GM23338 (cell line): ENCODE data around the gene RTN4IP1. TPM values are rescaled to one million over a fixed set of nuclear protein-coding genes. Genes with fewer than 3 reads are reported as not detected.

Source experiments
- ATAC-seq: fragments of 200-7000 bp; cut with Tn5 transposase; 3 replicates; pipeline ENCODE4 v1.9.1; 2020
- DNase-seq: peaks from one replicate; pipeline ENCODE4 v3.0.0-alpha.2; 2015; ENCODE audit warnings: low spot score
- H2AFZ ChIP-seq: fragments of 200-600 bp; sonication (generic); 2 replicates; pipeline ENCODE4 v1.8.0; 2016; ENCODE audit warnings: antibody characterized with exemption, mild to moderate bottlenecking, moderate library complexity
- H3F3A ChIP-seq: fragments of 200-600 bp; sonication (generic); replicated peaks from 2 replicates; pipeline ENCODE4 v1.8.0; 2017; ENCODE audit warnings: antibody characterized with exemption, mixed run types, low read depth
- H3K27ac ChIP-seq: fragments of 200-600 bp; sonication (generic); 2 replicates; pipeline ENCODE4 v1.6.1; 2016; ENCODE audit warnings: low read depth
- H3K27me3 ChIP-seq: fragments of 200-600 bp; sonication (generic); 2 replicates; pipeline ENCODE4 v1.8.0; 2016; ENCODE audit warnings: mild to moderate bottlenecking, mixed run types, moderate library complexity; ENCODE audit not compliant: insufficient read depth
- H3K36me3 ChIP-seq: fragments of 200-600 bp; sonication (generic); 2 replicates; pipeline ENCODE4 v1.8.0; 2016; ENCODE audit warnings: mild to moderate bottlenecking; ENCODE audit not compliant: insufficient read depth
- H3K4me1 ChIP-seq: fragments of 200-600 bp; sonication (generic); 2 replicates; pipeline ENCODE4 v1.8.0; 2016; ENCODE audit warnings: mild to moderate bottlenecking, moderate library complexity; ENCODE audit not compliant: insufficient read depth
- H3K4me2 ChIP-seq: fragments of 200-600 bp; sonication (generic); 2 replicates; pipeline ENCODE4 v1.7.1; 2017; ENCODE audit warnings: mixed run types
- H3K4me3 ChIP-seq: fragments of 200-600 bp; sonication (generic); 2 replicates; pipeline ENCODE4 v1.6.1; 2016; ENCODE audit warnings: mixed run types
- H3K79me2 ChIP-seq: fragments of 200-600 bp; sonication (generic); replicated peaks from 2 replicates; pipeline ENCODE4 v1.8.0; 2017; ENCODE audit warnings: mild to moderate bottlenecking; ENCODE audit not compliant: insufficient read depth
- H3K9me2 ChIP-seq: fragments of 200-600 bp; sonication (generic); 2 replicates; pipeline ENCODE4 v1.8.0; 2017; ENCODE audit not compliant: insufficient read depth
- H4K20me1 ChIP-seq: fragments of 200-600 bp; sonication (generic); replicated peaks from 2 replicates; pipeline ENCODE4 v1.8.0; 2017; ENCODE audit warnings: mild to moderate bottlenecking; ENCODE audit not compliant: insufficient read depth
- H3K27ac Mint-ChIP-seq: 2 replicates; pipeline ENCODE4 v1.8.0; 2020; ENCODE audit warnings: inconsistent platforms, mild to moderate bottlenecking, moderate library complexity, mixed read lengths
- H3K27me3 Mint-ChIP-seq: 3 replicates; pipeline ENCODE4 v1.8.0; 2022; ENCODE audit warnings: low read depth, mild to moderate bottlenecking, moderate library complexity, mixed read lengths, inconsistent platforms; ENCODE audit not compliant: insufficient read depth, poor library complexity
- H3K36me3 Mint-ChIP-seq: 3 replicates; pipeline ENCODE4 v1.8.0; 2021; ENCODE audit warnings: low read depth, mild to moderate bottlenecking, inconsistent platforms, moderate library complexity, mixed read lengths
- H3K4me1 Mint-ChIP-seq: 3 replicates; pipeline ENCODE4 v1.8.0; 2020; ENCODE audit warnings: mild to moderate bottlenecking, inconsistent platforms, mixed read lengths
- H3K4me3 Mint-ChIP-seq: 3 replicates; pipeline ENCODE4 v1.8.0; 2021; ENCODE audit warnings: moderate library complexity, mild to moderate bottlenecking, inconsistent platforms, mixed read lengths
- H3K9me3 Mint-ChIP-seq: 3 replicates; pipeline ENCODE4 v1.8.0; 2020; ENCODE audit warnings: moderate library complexity, mild to moderate bottlenecking, inconsistent platforms, mixed read lengths
- STAT1 ChIP-seq: IDR thresholded peaks from one replicate; pipeline ENCODE4 v1.6.1; 2016; ENCODE audit warnings: antibody characterized with exemption; ENCODE audit not compliant: unreplicated experiment
- ZNF331 ChIP-seq: fragments of 250-450 bp; sonication (Bioruptor Pico); IDR thresholded peaks from 2 replicates; pipeline ENCODE4 v1.5.0; 2020; ENCODE audit warnings: low read depth, mild to moderate bottlenecking, moderate library complexity
- ZNF462 ChIP-seq: fragments of 250-450 bp; sonication (Bioruptor Pico); IDR thresholded peaks from 2 replicates; pipeline ENCODE4 v1.5.0; 2020; ENCODE audit warnings: mild to moderate bottlenecking, moderate library complexity
- polyA plus RNA-seq: library from polyadenylated mRNA; unstranded; fragments of >200 nt; fragmentation: Nextera tagmentation; extraction: Ambion mirVana; gene quantifications from 2 replicates; pipeline ENCODE4 v1.2.1, GENCODE V29; 2016
- total RNA-seq: library from RNA; depleted of rRNA; stranded (reverse); fragments of >200 nt; shearing (Covaris generic); gene quantifications from 2 replicates; pipeline ENCODE4 v1.2.3, GENCODE V29; 2014
- TF ChIP-seq, protein P1 (sequence below): IDR thresholded peaks from 2 replicates; pipeline ENCODE4 v1.6.1; 2016; ENCODE audit warnings: antibody characterized with exemption

The RTN4IP1 gene
- total and polyA plus RNA-seq, 2 experiments from 2014 or later = 14.5 to 17.5 TPM

- TF ChIP-seq, protein P1, sequence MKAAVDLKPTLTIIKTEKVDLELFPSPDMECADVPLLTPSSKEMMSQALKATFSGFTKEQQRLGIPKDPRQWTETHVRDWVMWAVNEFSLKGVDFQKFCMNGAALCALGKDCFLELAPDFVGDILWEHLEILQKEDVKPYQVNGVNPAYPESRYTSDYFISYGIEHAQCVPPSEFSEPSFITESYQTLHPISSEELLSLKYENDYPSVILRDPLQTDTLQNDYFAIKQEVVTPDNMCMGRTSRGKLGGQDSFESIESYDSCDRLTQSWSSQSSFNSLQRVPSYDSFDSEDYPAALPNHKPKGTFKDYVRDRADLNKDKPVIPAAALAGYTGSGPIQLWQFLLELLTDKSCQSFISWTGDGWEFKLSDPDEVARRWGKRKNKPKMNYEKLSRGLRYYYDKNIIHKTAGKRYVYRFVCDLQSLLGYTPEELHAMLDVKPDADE = no peak
- TF ChIP-seq ZNF462 = no peak
- no peak for TF ChIP-seq ZNF331 (CRISPR knock-in tag)
- no peak for TF ChIP-seq STAT1
These were observed 75.9 kb downstream of the RTN4IP1 start (continued) for GRCh38 chr6:106553440-106553839.

GRCh38 chr6:106551155-106551554 lies 78.1 kb downstream of the RTN4IP1 start:
- no peak overlapping the region for H3K4me3 Mint-ChIP-seq
- Histone ChIP-seq H3K9me2 (no peaks in the 10 kb centered on the region), H3K4me2 (no peak overlapping the region), H3K27ac (no peak overlapping the region), H3F3A (no peaks in the 10 kb centered on the region), H2AFZ (no peak overlapping the region), H3K4me1 (peaks cover 5% of the 10 kb centered on the region; the same call in 1 of the 2 replicates), H3K36me3 (no peaks in the 10 kb centered on the region), H4K20me1 (no peaks in the 10 kb centered on the region; the same call in 1 of the 2 replicates), H3K79me2 (no peaks in the 10 kb centered on the region), H3K27me3 (no peaks in the 10 kb centered on the region), H3K4me3 (no peak overlapping the region)
- H3K4me1 Mint-ChIP-seq = peaks cover 13% of the 10 kb centered on the region
- no peaks in the 10 kb centered on the region for H3K9me3 Mint-ChIP-seq
- no peaks in the 10 kb centered on the region for H3K27me3 Mint-ChIP-seq
- no peak overlapping the region for H3K27ac Mint-ChIP-seq
- peaks cover 15% of the 10 kb centered on the region for H3K36me3 Mint-ChIP-seq
- no peak for DNase-seq
- no peak for ATAC-seq
- no peak for TF ChIP-seq ZNF462
